Activated T-helper 17 cell treated with anti-CD3 and anti-CD28 coated beads, Interleukin-2, amount 50 U/mL, for 72 hours (primary cell): Measurements from ENCODE around the gene SPOCK2. TPM values are rescaled to one million over a fixed set of nuclear protein-coding genes. Genes with fewer than 3 reads are reported as not detected.
A peak's percentile ranks its signal among the peaks of the same experiment; 100 is the strongest.

Experiments
- ATAC-seq: fragments of 150-1000 bp; cut with Tn5 transposase; replicated peaks from 2 replicates; pipeline ENCODE4 v1.10.0; 2021; ENCODE audit warnings: mild to moderate bottlenecking, moderate library complexity
- H3K27ac Mint-ChIP-seq: one replicate; pipeline ENCODE4 v1.8.0; 2022; ENCODE audit warnings: mixed read lengths
- H3K27me3 Mint-ChIP-seq: one replicate; pipeline ENCODE4 v1.8.0; 2022; ENCODE audit warnings: mixed read lengths
- H3K36me3 Mint-ChIP-seq: one replicate; pipeline ENCODE4 v1.8.0; 2022; ENCODE audit warnings: low read depth, mild to moderate bottlenecking, mixed read lengths
- H3K4me1 Mint-ChIP-seq: one replicate; pipeline ENCODE4 v1.8.0; 2022; ENCODE audit warnings: mixed read lengths
- H3K4me3 Mint-ChIP-seq: one replicate; pipeline ENCODE4 v1.8.0; 2022; ENCODE audit warnings: mild to moderate bottlenecking, mixed read lengths
- H3K9me3 Mint-ChIP-seq: one replicate; pipeline ENCODE4 v1.8.0; 2022; ENCODE audit warnings: mixed read lengths
- total RNA-seq, 2 donors: library from RNA; stranded (reverse); gene quantifications; one replicate each; pipeline ENCODE4 v1.2.3, GENCODE V29; 2022

The SPOCK2 gene
- total RNA-seq, 2 donors from 2014 or later = 161 to 191 TPM

DNA sequence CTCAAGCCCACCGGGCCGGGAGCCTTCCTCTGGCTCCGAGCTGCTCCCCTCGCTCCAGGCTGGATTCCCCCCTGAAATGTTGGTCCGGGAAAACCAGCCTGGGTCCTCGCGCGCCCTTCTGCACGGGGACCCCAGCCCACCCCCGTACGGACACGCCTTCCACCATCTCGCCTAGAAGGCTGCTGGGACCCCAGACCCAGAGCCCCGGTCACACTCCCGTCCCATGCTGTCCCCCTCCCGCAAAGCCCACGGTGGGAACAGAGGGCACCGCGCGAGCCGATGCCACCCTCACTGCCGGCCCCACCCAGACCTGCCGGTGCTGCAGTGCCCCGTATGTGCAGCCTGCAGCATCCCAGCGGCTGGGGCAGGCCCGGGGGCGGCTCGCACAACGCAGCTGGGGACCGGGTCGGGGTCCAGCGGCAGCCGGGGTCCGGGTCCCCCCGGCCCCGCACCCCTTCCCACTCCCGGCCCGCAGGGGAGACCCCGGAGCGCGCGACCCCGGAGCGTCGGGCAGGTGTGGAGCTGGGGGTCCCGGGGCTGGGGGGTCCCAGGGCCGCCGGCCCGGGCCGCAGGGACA is 871 bp downstream of the SPOCK2 start:
- H3K4me3 Mint-ChIP-seq = peak overlapping the region; percentile 96
- peak overlapping the region; percentile 85 for H3K27ac Mint-ChIP-seq
- peaks cover 45% of the 10 kb centered on the region for H3K4me1 Mint-ChIP-seq
- H3K36me3 Mint-ChIP-seq = peaks cover 60% of the 10 kb centered on the region
- H3K9me3 Mint-ChIP-seq = no peaks in the 10 kb centered on the region
- peak; percentile 40 for ATAC-seq
- no peaks in the 10 kb centered on the region for H3K27me3 Mint-ChIP-seq

DNA sequence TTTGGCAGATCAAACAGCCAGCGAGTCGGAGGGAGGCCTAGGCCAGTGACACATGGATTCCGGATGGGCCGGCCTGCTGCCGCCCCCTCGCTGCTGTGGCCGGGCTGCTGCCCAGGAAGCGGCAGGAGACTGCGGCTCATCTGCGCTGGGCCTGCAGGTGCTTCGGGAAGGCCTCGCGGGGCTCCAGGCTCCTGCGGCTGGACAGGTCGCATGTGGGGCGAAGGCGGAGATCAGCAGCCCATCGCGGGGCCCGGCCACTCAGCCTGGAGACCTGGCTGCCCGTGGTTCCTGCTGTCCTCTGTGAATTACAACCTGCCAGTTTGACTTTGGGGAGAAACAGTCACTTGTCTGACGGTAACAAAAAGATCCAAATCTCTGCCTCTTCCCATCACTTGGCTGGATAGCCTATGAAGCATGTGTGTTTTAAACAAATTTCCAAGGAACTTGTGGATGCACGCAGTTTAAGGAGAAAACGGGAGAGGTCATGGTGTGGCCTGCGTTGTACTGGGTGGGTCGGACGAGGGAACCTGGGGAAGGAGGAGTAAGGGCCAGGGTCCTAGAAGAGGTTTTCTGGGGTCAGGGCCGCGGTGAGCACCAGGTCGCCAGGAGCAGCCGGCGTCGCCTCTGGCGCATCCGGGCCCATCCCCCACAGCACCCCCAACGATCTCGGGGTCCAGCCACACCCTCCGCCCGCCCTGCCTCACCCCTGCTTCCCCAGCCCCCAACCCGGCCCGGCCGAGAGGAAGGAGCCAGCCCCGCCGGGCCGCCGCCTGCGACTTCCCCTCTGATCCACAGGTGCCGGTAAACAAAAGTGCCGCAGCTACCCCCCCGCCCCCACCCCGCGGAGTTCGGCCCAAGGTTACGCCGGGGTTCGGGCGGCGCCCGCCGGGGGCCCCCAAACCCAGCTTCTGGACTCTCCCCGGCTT is 1.6 kb downstream of the SPOCK2 start:
- ATAC-seq = peak; percentile 7
- Mint-ChIP-seq H3K4me3 (peak overlapping the region; percentile 96), H3K27me3 (no peaks in the 10 kb centered on the region), H3K27ac (peak overlapping the region; percentile 85), H3K4me1 (peaks cover 42% of the 10 kb centered on the region), H3K9me3 (no peaks in the 10 kb centered on the region), H3K36me3 (peaks cover 66% of the 10 kb centered on the region)

DNA sequence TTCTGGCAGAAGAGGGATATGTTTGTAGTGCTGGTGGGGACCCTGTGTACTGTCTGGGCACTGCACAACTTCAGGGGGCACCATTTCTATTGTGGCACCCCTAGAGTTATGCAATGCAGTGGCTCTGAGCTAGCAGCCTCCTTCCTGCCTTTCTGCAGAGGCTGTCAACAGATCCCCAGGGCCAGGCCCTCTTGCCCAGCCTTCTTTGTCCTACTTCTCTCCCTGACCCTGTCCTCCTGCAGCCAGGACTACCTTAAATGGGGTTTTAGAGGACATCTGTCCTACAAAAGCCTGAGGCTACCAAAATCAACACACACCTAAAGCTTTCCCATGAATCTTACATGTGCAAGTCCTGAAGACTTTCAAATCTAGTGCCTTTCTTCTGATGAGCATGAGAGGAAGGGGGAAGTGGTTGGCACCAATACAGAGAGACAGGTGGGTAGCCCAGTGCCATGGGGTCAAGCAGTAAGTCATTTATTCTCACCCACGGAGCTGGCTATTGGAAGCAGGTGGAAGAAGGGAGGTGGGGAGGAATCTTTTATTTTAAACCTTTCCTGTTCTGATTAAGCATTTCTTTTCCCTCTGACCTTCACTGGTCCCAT is 2.4 kb downstream of the SPOCK2 start:
- Mint-ChIP-seq H3K9me3 (no peaks in the 10 kb centered on the region), H3K4me1 (peaks cover 49% of the 10 kb centered on the region), H3K36me3 (peaks cover 73% of the 10 kb centered on the region), H3K4me3 (peak overlapping the region; percentile 96), H3K27ac (peak overlapping the region; percentile 85), H3K27me3 (no peaks in the 10 kb centered on the region)
- ATAC-seq = no peak

DNA sequence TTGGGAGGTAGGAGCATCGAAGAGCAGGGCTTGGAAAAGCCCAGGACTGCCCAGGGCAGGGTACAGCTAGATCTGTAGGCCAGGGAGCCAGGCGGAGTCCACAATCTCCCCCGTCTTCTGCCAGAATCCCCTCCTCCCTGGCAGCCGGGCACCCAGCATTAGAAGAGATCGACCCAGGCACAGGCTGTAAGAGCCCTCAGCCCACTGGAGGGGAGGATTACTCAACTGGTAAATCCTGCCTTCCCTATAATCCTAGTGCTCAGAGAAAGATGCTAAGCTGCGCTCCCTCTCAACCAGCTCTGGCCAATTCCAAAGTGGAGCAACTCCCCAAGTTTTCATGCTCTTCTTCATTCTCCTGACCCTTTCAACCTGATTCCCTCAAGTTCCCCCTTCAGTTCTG is 3.2 kb downstream of the SPOCK2 start:
- Mint-ChIP-seq H3K27me3 (no peaks in the 10 kb centered on the region), H3K27ac (peak overlapping the region; percentile 85), H3K4me3 (peak overlapping the region; percentile 96), H3K36me3 (peaks cover 75% of the 10 kb centered on the region), H3K9me3 (no peaks in the 10 kb centered on the region), H3K4me1 (peaks cover 48% of the 10 kb centered on the region)
- no peak for ATAC-seq

DNA sequence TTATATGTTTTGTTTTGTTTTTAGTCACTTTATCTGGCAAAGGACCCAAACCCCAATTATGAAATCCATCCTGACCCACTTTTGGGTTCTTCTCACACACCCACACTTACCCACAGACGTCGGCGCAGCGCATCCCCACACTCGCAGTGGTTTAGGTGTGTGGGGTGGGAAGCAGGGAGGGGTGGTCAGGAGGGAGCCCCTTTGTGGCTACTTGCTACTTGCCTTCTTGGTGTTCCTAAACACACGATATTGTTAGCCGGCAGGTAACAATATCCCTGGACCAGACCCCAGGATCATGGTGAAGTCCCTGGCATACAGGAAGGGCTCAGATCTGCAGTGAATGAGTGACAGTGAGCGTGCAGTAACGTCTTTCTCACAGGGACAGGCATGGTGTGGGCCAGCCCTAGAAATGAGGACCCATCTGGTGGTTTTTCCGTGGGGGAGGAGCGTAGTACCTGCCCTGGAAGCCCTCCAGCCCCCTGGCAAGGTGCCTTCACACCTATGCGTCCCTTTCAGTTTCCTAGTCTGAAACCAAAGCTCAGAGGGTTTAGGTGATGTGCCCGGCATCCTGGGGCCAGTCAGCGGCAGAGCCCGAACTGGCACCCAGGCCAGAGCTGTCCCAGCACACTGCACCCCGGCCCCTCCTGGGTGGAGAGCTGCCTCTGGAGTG is 4.4 kb downstream of the SPOCK2 start:
- no peaks in the 10 kb centered on the region for H3K27me3 Mint-ChIP-seq
- peaks cover 85% of the 10 kb centered on the region for H3K36me3 Mint-ChIP-seq
- peak; percentile 35 for ATAC-seq
- H3K9me3 Mint-ChIP-seq = no peaks in the 10 kb centered on the region
- peaks cover 50% of the 10 kb centered on the region for H3K4me1 Mint-ChIP-seq
- peak overlapping the region; percentile 96 for H3K4me3 Mint-ChIP-seq
- H3K27ac Mint-ChIP-seq = peak overlapping the region; percentile 85

DNA sequence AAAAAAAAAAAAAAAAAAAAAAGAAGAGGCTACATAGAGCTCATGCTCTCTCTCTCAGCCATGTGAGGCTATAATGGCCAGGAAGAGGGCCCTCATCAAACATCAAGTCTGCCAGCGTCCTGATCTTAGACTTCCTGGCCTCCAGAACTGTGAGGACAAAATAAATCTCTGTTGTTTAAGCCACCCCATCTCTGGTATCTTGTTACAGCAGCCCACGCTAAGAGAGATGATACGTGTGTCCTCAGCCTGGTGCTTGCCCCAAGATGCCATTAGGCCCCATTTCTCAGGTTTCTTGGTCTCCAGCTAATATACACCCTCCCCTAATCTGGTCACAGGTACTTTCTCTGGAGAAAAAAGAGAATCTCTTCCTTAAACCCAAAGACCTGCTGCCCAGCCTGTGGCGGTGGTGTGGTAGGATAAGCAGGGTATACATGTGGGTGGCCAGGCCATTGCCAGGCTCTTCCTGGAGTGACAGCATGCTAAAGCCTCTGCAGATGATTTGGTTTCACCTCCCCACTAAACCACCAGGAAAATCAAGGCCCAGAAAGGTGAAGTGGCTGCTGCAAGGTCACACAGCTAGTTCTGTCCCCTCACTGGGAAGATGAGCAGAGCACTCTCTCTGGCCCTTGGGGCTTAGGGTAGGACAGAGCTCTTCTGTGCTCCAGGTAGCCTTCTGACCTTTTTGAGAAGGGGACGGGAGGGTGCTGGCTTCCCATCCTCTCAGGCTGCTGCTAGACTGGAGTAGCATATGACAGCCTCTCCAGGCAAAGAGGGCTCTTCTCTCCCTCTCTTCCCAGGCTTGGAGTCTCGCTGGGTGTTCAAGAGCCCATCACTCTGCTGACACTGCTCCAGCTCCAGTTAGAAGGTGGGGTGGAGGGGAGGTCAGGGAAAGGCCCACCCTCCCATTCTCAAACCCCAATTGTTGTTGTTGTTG is 5.2 kb downstream of the SPOCK2 start:
- H3K27ac Mint-ChIP-seq = peak overlapping the region; percentile 85
- H3K4me1 Mint-ChIP-seq = peaks cover 56% of the 10 kb centered on the region
- ATAC-seq = peak; percentile 7
- no peaks in the 10 kb centered on the region for H3K27me3 Mint-ChIP-seq
- H3K36me3 Mint-ChIP-seq = peaks cover 84% of the 10 kb centered on the region
- no peaks in the 10 kb centered on the region for H3K9me3 Mint-ChIP-seq
- peak overlapping the region; percentile 96 for H3K4me3 Mint-ChIP-seq

DNA sequence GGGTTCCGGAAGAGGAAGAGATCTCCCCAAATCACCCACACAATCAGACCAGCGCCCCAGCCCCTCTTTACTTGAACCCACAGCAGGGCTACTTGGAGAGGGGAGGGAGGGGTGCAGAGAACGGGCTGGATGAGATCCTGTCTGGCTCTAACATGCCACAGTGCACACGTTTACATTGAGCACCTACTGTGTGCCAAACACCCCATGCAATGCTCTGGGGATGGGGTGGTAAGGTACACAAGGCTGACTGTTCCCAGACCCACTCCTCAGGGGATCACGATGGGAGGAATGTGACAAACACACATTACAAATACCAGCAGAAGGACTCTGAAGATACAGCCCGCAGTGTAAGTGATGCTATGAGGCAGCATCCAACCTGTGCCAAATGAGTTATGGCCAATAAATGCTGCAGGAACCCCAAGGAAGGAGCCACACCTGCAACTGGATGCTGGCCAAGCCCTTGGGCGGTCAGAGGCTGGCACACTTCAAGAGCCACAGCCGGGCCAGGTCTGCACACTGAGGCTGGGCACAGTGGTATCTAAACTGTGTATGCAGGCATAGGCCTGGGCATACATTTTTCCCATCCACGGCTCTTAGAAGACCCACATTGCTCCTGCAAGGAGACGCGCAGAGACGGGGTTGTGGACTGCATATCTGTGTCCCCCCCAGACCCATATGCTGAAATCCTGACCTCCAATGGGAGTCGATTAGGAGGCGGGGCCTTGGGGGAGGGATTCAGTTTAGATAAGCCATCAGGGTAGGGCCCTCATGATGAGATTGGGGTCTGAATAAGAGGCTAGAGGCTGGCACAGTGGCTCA is 6.4 kb downstream of the SPOCK2 start:
- peak overlapping the region; percentile 58 for H3K4me3 Mint-ChIP-seq
- peak overlapping the region; percentile 86 for H3K27ac Mint-ChIP-seq
- no peak for ATAC-seq
- H3K36me3 Mint-ChIP-seq = peaks cover 83% of the 10 kb centered on the region
- H3K27me3 Mint-ChIP-seq = no peaks in the 10 kb centered on the region
- H3K4me1 Mint-ChIP-seq = peaks cover 63% of the 10 kb centered on the region
- H3K9me3 Mint-ChIP-seq = no peaks in the 10 kb centered on the region

DNA sequence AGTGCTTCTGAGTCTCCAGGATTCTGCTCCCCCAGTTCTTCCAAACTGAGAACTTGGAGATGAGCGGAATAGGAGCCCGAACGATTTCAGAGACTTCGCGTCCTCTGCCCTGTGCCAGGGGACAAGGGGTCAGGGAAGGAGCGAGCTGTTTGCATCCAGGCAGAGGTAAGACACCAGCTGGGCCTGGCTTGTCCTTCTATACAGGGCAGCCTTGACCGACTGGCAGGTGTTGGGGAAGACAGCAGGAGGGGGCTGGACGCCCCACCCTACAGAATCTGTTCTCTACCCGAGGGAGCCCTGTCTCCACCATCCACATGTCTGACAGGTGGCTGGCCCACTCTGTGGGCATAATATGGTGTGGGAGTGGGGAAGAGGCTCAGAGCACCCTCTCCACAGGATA is 7.1 kb downstream of the SPOCK2 start:
- H3K27ac Mint-ChIP-seq = peak overlapping the region; percentile 86
- H3K4me1 Mint-ChIP-seq = peaks cover 67% of the 10 kb centered on the region
- H3K9me3 Mint-ChIP-seq = no peaks in the 10 kb centered on the region
- no peaks in the 10 kb centered on the region for H3K27me3 Mint-ChIP-seq
- no peak for ATAC-seq
- H3K4me3 Mint-ChIP-seq = peak overlapping the region; percentile 58
- H3K36me3 Mint-ChIP-seq = peaks cover 80% of the 10 kb centered on the region

DNA sequence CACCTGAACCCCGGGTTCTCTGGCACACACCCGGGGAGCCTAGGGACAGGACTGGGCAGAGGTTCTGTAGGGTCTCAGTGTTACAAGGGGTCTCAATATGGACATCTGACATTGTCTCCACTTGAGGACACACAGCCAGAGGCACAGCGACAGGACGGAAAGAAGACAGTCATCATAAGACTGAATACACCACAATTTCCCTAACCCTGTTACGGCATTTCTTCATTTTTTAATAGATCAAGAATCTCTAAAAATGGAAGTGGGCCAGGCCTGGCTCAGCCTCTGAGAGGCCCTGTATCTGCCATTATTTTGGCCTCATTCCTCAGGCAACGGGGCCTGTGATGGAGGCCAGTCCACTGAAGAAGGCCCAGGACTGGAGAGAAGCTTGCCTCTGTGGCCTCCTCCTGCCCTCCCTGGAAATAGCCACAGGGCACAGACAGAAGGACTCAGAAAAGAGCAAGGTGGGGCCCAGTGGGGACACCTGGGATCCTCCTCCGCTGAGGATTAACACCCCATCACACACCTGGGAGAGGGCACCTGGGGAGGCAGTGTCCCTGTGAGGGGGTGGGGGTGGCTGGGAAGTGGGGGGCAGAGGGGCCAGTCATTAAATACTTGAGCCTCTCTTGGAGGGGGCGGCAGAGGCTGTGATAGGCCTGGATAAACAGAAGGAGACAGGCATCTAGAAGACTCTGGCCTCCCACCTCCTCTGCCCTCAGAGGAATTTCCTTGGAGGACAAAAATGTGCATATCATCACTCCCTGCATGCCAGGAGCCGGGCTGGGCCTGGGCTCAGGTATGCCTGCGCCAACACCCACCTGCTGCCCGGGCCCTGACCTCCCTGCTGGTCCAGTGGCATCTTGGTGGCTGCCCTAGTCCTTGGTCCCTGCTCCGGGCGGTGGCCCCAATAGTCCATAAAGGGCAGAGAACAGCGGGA is 8.0 kb downstream of the SPOCK2 start:
- H3K9me3 Mint-ChIP-seq = no peaks in the 10 kb centered on the region
- peaks cover 65% of the 10 kb centered on the region for H3K4me1 Mint-ChIP-seq
- H3K36me3 Mint-ChIP-seq = peaks cover 80% of the 10 kb centered on the region
- no peaks in the 10 kb centered on the region for H3K27me3 Mint-ChIP-seq
- ATAC-seq = no peak
- H3K27ac Mint-ChIP-seq = peak overlapping the region; percentile 46
- peak overlapping the region; percentile 58 for H3K4me3 Mint-ChIP-seq

DNA sequence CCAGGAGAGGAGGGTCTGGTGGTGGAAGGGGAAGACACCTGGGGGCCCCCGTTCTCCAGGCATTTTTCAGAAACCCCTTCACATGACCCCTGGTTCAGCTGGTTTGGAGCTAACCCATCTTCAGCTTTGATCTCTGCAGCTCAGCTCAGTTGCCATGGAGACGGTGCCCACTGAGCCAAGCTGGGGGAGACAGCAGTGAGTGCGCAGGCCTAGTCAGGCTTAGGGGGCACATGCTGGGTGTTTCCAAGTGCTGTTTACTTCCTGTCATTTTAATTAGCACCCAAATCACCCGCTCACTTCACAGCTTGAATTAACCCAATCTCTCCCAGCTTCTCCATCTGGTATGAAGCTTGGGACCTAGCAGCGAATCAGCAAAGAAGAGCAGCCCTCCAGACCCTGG is 9.0 kb downstream of the SPOCK2 start:
- ATAC-seq = no peak
- peak overlapping the region; percentile 58 for H3K4me3 Mint-ChIP-seq
- H3K9me3 Mint-ChIP-seq = no peaks in the 10 kb centered on the region
- H3K27me3 Mint-ChIP-seq = no peaks in the 10 kb centered on the region
- H3K27ac Mint-ChIP-seq = peak overlapping the region; percentile 46
- H3K4me1 Mint-ChIP-seq = peaks cover 64% of the 10 kb centered on the region
- peaks cover 80% of the 10 kb centered on the region for H3K36me3 Mint-ChIP-seq

DNA sequence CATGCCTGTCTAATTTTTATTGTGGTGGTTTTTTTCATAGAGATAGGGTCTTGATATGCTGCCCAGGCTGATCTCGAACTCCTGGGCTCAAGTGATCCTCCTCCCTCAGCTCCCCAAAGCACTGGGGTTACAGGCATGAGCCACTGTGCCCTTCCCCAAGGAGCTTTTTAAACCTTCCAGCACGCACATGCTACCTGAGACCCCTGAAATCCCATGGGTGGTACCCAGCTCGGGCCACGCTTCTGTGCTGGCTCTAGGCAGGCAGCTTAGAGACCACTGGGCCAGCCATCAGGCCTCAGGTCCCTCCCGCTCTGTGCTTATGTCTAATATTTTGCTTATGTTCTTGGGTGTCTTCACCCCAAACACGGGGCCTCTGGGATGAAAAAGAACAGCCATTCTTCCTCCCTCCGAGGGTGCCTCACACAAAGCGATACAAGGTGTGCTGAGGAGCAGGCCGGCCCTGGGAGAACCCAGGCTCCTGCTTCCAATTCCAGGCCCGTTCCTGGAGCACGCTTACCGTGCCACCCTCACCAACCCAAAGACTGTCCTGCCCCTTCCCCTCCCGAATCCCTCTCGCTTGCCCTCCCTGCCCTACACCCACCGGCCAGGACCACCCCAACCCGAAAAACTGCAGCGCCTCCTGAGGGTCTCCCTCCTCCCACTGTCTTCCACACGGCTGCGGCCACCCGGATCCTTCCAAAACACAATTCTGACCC is 10.9 kb downstream of the SPOCK2 start:
- no peaks in the 10 kb centered on the region for H3K27me3 Mint-ChIP-seq
- no peaks in the 10 kb centered on the region for H3K9me3 Mint-ChIP-seq
- peaks cover 78% of the 10 kb centered on the region for H3K36me3 Mint-ChIP-seq
- ATAC-seq = no peak
- peak overlapping the region; percentile 66 for H3K4me3 Mint-ChIP-seq
- peak overlapping the region; percentile 69 for H3K27ac Mint-ChIP-seq
- peaks cover 53% of the 10 kb centered on the region for H3K4me1 Mint-ChIP-seq

DNA sequence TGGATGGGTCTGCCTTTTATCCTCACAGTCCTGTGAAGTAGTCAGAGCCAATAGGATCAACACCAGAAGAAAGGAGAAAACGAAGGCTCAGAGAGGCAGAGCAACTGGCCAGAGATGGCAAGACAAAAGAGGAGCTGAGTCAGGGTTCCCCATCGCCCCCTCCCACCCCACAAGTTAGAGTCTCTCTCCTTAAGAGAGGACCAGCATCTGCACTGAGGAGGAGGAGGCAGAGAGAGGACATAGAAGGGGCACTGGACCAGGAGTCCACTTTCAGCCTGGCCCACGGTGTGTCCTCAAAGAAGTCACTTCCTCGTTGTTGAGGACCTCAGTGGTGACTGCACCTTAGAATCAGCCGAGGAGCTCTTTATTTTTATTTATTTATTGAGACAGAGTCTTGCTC is 11.6 kb downstream of the SPOCK2 start:
- peaks cover 53% of the 10 kb centered on the region for H3K4me1 Mint-ChIP-seq
- H3K4me3 Mint-ChIP-seq = peak overlapping the region; percentile 66
- H3K27ac Mint-ChIP-seq = peak overlapping the region; percentile 69
- H3K36me3 Mint-ChIP-seq = peaks cover 79% of the 10 kb centered on the region
- peak; percentile 12 for ATAC-seq
- no peaks in the 10 kb centered on the region for H3K9me3 Mint-ChIP-seq
- H3K27me3 Mint-ChIP-seq = no peaks in the 10 kb centered on the region
